Loucy (cell line): Measurements from ENCODE around the gene RELCH.

Source experiments
- CTCF ChIP-seq: fragments of 200-600 bp; sonication (generic); conservative IDR thresholded peaks from 2 replicates; pipeline ENCODE4 v1.5.1; 2014; ENCODE audit warnings: mild to moderate bottlenecking, antibody characterized with exemption, low read length
- EZH2phosphoT487 ChIP-seq: fragments of 200-600 bp; IDR thresholded peaks from 2 replicates; pipeline ENCODE4 v1.6.1; 2018; ENCODE audit warnings: antibody characterized with exemption, mild to moderate bottlenecking, moderate library complexity, borderline replicate concordance

- TF ChIP-seq CTCF (no peak), EZH2phosphoT487 (no peak)
Observed at GRCh38 chr18:62300359-62300963, 113.4 kb downstream of the RELCH start.
